Transverse colon (tissue), 3 donors: ENCODE results near the gene NECTIN4.

Experiments used
- EP300 ChIP-seq: sonication (generic); formaldehyde crosslinking; IDR thresholded peaks from one replicate; pipeline ENCODE4 v1.6.1; 2017; ENCODE audit warnings: antibody characterized with exemption, low read depth
- POLR2A ChIP-seq: fragments of 450-650 bp; IDR thresholded peaks from one replicate; pipeline ENCODE4 v1.6.1; 2016; ENCODE audit warnings: antibody characterized with exemption, mild to moderate bottlenecking, moderate library complexity
- TF ChIP-seq, protein P1 (sequence below), 5 experiments: fragments of 200-600 bp in 3 of 5; fragments of 450-650 bp in 2 of 5; sonication (generic) in 3 of 5; IDR thresholded peaks; 1 replicate in 2 of 5; 2 replicates in 3 of 5; pipeline ENCODE4 v1.5.1; 2016 to 2017; ENCODE audit warnings: antibody characterized with exemption in 5 of 5, inconsistent platforms in 3 of 5, mild to moderate bottlenecking in 2 of 5, moderate library complexity in 1 of 5

DNA sequence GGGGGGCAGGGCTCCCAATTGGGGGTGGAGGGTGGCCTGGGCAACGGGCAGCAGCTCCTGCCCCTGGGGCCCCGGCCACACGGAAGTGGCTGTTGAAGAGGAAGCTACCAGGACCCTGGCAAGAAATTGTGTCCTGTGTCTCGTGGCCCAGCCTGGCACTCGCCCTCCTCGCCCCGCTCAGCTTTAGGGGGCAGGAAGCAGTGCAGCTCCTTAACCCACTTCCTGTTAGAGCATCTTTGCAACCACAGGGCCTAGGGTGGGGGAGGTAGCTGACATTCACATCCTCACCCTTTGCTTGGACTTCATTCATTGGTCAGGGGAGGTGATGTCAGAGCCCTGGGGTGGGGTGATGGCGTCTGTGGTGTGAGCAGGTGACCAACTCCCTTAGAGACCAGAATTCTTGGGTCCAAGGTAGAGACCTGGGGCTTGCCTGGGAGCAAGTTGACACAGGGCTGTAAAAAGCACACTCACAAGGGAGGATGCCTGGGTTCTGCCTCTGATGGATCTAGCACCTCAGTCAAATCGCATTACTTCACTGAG is 19.6 kb downstream of the NECTIN4 start, which contains the start of gene ARHGAP30:
- TF ChIP-seq POLR2A (peak; percentile 55), EP300 (no peak)
- TF ChIP-seq, protein P1, sequence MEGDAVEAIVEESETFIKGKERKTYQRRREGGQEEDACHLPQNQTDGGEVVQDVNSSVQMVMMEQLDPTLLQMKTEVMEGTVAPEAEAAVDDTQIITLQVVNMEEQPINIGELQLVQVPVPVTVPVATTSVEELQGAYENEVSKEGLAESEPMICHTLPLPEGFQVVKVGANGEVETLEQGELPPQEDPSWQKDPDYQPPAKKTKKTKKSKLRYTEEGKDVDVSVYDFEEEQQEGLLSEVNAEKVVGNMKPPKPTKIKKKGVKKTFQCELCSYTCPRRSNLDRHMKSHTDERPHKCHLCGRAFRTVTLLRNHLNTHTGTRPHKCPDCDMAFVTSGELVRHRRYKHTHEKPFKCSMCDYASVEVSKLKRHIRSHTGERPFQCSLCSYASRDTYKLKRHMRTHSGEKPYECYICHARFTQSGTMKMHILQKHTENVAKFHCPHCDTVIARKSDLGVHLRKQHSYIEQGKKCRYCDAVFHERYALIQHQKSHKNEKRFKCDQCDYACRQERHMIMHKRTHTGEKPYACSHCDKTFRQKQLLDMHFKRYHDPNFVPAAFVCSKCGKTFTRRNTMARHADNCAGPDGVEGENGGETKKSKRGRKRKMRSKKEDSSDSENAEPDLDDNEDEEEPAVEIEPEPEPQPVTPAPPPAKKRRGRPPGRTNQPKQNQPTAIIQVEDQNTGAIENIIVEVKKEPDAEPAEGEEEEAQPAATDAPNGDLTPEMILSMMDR (IDR thresholded peaks at IDR 0.05): no peak
